ENCODE data around the gene OLIG1. TPM values are rescaled to one million over a fixed set of nuclear protein-coding genes. Genes with fewer than 3 reads are reported as not detected.

The OLIG1 gene
- total RNA-seq, 1 experiment from 2014 or later = not detected

DNA sequence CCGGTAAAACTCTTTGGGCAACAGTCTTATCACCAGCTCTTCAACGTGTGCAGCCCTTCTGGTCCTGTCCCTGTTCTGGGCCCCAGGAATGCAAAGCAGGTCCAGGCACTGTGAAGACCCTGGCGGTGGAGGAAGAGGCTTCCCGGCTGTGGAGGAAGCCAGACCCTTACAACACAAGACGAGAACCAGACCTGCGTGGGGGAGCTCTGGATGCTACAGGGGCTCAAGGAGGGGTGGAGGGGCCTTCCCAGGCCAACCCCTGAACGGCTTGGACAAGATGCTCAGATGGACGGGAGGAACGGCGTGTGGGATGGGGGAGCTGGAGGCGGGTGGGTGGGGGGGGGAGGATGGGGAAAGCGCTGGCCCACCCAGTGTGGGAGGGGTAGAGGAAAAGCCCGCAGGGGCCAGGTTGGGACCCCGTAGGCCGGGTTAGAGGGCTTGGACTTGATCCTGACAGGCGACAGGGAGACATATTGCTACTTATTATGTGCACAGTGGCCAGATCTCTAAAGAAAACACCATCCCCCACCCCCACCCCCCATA lies 49.3 kb upstream of the OLIG1 start:
- CTCF ChIA-PET = no interaction called here
- no peaks in the 10 kb centered on the region for H3K4me1 ChIP-seq (ENCODE audit: control insufficient read depth in 1 of 2, insufficient read depth in 2 of 2, low read length in 2 of 2)
- H2AFZ ChIP-seq (ENCODE audit: low read depth, low read length, poor library complexity, severe bottlenecking) = no peak overlapping the region
- no peaks in the 10 kb centered on the region for H3K36me3 ChIP-seq (ENCODE audit: control insufficient read depth in 1 of 2, insufficient read depth in 2 of 2, low read length in 2 of 2)
- no peak overlapping the region for H3K9ac ChIP-seq (ENCODE audit: low read length)
- H3K27me3 ChIP-seq (ENCODE audit: insufficient read depth, low read length) = no peaks in the 10 kb centered on the region; the same call in 1 of the 2 replicates
- intact Hi-C loops (cut with micrococcal nuclease) = no loop called here
- RAD21 ChIA-PET (ENCODE audit: low non-redundant PET in 1 of 2, low total read pairs in 2 of 2, uncharacterized antibody in 2 of 2, unreplicated experiment in 2 of 2) = no interaction called here
- no peak overlapping the region for H3K4me2 ChIP-seq (ENCODE audit: low read length)
- H3K4me3 ChIP-seq (replicated peaks in 1 of 2; ENCODE audit: low read depth in 1 of 2, low read length in 2 of 2) = no peak overlapping the region
- no peak for TF ChIP-seq RAD21 (IDR thresholded peaks at IDR 0.05; ENCODE audit: low read depth)
- TF ChIP-seq EZH2phosphoT487 (IDR thresholded peaks at IDR 0.05; ENCODE audit: borderline replicate concordance) = no peak
- TF ChIP-seq, protein P1, sequence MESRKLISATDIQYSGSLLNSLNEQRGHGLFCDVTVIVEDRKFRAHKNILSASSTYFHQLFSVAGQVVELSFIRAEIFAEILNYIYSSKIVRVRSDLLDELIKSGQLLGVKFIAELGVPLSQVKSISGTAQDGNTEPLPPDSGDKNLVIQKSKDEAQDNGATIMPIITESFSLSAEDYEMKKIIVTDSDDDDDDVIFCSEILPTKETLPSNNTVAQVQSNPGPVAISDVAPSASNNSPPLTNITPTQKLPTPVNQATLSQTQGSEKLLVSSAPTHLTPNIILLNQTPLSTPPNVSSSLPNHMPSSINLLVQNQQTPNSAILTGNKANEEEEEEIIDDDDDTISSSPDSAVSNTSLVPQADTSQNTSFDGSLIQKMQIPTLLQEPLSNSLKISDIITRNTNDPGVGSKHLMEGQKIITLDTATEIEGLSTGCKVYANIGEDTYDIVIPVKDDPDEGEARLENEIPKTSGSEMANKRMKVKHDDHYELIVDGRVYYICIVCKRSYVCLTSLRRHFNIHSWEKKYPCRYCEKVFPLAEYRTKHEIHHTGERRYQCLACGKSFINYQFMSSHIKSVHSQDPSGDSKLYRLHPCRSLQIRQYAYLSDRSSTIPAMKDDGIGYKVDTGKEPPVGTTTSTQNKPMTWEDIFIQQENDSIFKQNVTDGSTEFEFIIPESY (IDR thresholded peaks at IDR 0.05; ENCODE audit: extremely low read depth, insufficient replicate concordance, low read length) = no peak
- TF ChIP-seq, protein P2, sequence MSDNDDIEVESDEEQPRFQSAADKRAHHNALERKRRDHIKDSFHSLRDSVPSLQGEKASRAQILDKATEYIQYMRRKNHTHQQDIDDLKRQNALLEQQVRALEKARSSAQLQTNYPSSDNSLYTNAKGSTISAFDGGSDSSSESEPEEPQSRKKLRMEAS (IDR thresholded peaks at IDR 0.05) = no peak
- TF ChIP-seq CEBPB (IDR thresholded peaks at IDR 0.05; ENCODE audit: low read depth) = no peak
- TF ChIP-seq POLR2AphosphoS5 (IDR thresholded peaks at IDR 0.05; ENCODE audit: low read depth, low read length) = no peak
- no peak for TF ChIP-seq JUND (IDR thresholded peaks at IDR 0.05)
- ATAC-seq (no peak), DNase-seq (ENCODE audit: low read depth, low spot score) (no peak)
- no peaks in the 10 kb centered on the region for H3K9me3 ChIP-seq (ENCODE audit: control insufficient read depth in 1 of 2, insufficient read depth in 1 of 2, low read depth in 1 of 2, low read length in 2 of 2)
- no peaks in the 10 kb centered on the region for H3K79me2 ChIP-seq (ENCODE audit: insufficient read depth, low read length)
- no TSS peak for BruUV-seq (replicated peaks)
- no peaks in the 10 kb centered on the region for H4K20me1 ChIP-seq (ENCODE audit: insufficient read depth)
- POLR2A ChIA-PET = interaction anchor here (0.9 kb wide), 1 partner anchor 15 kb away, joined by 3 read pairs; no protein-coding TSS in a partner anchor
- no peaks in the 10 kb centered on the region for H3K9me2 ChIP-seq (ENCODE audit: insufficient read depth)
- H3K27ac ChIP-seq (ENCODE audit: low read depth, low read length) = no peak overlapping the region

DNA sequence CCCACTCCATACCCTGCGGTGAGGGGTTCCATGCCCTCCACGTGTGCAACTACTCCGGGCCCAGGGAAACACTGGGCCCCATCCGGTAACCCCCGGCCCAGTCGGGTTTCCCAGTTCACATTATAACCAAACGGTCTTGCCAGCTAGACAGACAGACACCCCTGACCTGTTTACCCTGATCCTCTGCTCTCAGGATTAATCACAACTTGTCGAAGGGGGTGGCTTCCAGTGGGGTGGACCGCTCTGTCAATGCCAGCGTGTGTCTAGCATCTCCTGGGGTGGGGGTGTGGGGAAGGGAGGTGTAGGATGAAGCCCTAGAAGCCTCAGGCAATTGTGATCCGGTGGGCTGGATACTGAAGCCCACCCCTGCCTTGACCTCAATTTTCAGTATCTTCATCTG lies 48.8 kb upstream of the OLIG1 start:
- no peak overlapping the region for H3K4me2 ChIP-seq (ENCODE audit: low read length)
- H3K9ac ChIP-seq (ENCODE audit: low read length) = no peak overlapping the region
- H3K36me3 ChIP-seq (ENCODE audit: control insufficient read depth in 1 of 2, insufficient read depth in 2 of 2, low read length in 2 of 2) = no peaks in the 10 kb centered on the region
- ATAC-seq = no peak
- no peak overlapping the region for H2AFZ ChIP-seq (ENCODE audit: low read depth, low read length, poor library complexity, severe bottlenecking)
- ChIA-PET CTCF (interaction anchor here (1.5 kb wide), 1 partner anchor 176 kb away, joined by 3 read pairs; no protein-coding TSS in a partner anchor), RAD21 (ENCODE audit: low non-redundant PET in 1 of 2, low total read pairs in 2 of 2, uncharacterized antibody in 2 of 2, unreplicated experiment in 2 of 2) (no interaction called here), POLR2A (interaction anchor here (0.9 kb wide), 1 partner anchor 15 kb away, joined by 3 read pairs; no protein-coding TSS in a partner anchor)
- DNase-seq (ENCODE audit: low read depth, low spot score) = no peak
- no peaks in the 10 kb centered on the region for H3K9me2 ChIP-seq (ENCODE audit: insufficient read depth)
- no peaks in the 10 kb centered on the region for H3K27me3 ChIP-seq (ENCODE audit: insufficient read depth, low read length)
- BruUV-seq (replicated peaks) = no TSS peak
- H3K27ac ChIP-seq (ENCODE audit: low read depth, low read length) = no peak overlapping the region
- H3K4me3 ChIP-seq (replicated peaks in 1 of 2; ENCODE audit: low read depth in 1 of 2, low read length in 2 of 2) = no peak overlapping the region
- H3K79me2 ChIP-seq (ENCODE audit: insufficient read depth, low read length) = no peaks in the 10 kb centered on the region
- intact Hi-C loops (cut with micrococcal nuclease) = no loop called here
- no peaks in the 10 kb centered on the region for H4K20me1 ChIP-seq (ENCODE audit: insufficient read depth)
- TF ChIP-seq RAD21 (IDR thresholded peaks at IDR 0.05; ENCODE audit: low read depth) (no peak), ZFX (IDR thresholded peaks at IDR 0.05) (no peak), POLR2A (IDR thresholded peaks at IDR 0.05; ENCODE audit: borderline replicate concordance, extremely low read depth, insufficient read depth, insufficient read length) (no peak), FOSL1 (IDR thresholded peaks at IDR 0.05; ENCODE audit: low read depth) (no peak), SP1 (IDR thresholded peaks at IDR 0.05; ENCODE audit: low read depth) (no peak), SIN3A (IDR thresholded peaks at IDR 0.05; ENCODE audit: low read depth) (no peak), POLR2AphosphoS5 (IDR thresholded peaks at IDR 0.05; ENCODE audit: low read depth, low read length) (no peak)
- TF ChIP-seq, protein P3, sequence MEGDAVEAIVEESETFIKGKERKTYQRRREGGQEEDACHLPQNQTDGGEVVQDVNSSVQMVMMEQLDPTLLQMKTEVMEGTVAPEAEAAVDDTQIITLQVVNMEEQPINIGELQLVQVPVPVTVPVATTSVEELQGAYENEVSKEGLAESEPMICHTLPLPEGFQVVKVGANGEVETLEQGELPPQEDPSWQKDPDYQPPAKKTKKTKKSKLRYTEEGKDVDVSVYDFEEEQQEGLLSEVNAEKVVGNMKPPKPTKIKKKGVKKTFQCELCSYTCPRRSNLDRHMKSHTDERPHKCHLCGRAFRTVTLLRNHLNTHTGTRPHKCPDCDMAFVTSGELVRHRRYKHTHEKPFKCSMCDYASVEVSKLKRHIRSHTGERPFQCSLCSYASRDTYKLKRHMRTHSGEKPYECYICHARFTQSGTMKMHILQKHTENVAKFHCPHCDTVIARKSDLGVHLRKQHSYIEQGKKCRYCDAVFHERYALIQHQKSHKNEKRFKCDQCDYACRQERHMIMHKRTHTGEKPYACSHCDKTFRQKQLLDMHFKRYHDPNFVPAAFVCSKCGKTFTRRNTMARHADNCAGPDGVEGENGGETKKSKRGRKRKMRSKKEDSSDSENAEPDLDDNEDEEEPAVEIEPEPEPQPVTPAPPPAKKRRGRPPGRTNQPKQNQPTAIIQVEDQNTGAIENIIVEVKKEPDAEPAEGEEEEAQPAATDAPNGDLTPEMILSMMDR (IDR thresholded peaks at IDR 0.05 in 2 of 3, conservative IDR thresholded peaks at IDR 0.05 in 1 of 3; ENCODE audit: borderline replicate concordance in 1 of 3, insufficient read depth in 1 of 3, low read depth in 2 of 3, low read length in 2 of 3) = no peak
- TF ChIP-seq, protein P1 (IDR thresholded peaks at IDR 0.05; ENCODE audit: extremely low read depth, insufficient replicate concordance, low read length) = no peak
- TF ChIP-seq, protein P2 (IDR thresholded peaks at IDR 0.05) = no peak
- H3K9me3 ChIP-seq (ENCODE audit: control insufficient read depth in 1 of 2, insufficient read depth in 1 of 2, low read depth in 1 of 2, low read length in 2 of 2) = no peaks in the 10 kb centered on the region
- no peaks in the 10 kb centered on the region for H3K4me1 ChIP-seq (ENCODE audit: control insufficient read depth in 1 of 2, insufficient read depth in 2 of 2, low read length in 2 of 2)
